GM21528 (cell line): ENCODE results near the gene WDR17.

Experiments
- ATAC-seq: cut with Tn5 transposase; IDR thresholded peaks from one replicate; pipeline ENCODE4 v1.9.1; 2021; ENCODE audit warnings: mild to moderate bottlenecking, moderate library complexity; ENCODE audit not compliant: unreplicated experiment, low FRiP score

The WDR17 gene

GRCh38 chr4:176084769-176085168 is 19.1 kb downstream of the WDR17 start:
- no peak for ATAC-seq

GRCh38 chr4:176090115-176090514 is 24.5 kb downstream of the WDR17 start:
- ATAC-seq, result peak; percentile 90

GRCh38 chr4:176099314-176099713 is 33.7 kb downstream of the WDR17 start:
- ATAC-seq, result no peak

GRCh38 chr4:176102414-176103063 is 36.9 kb downstream of the WDR17 start:
- no peak for ATAC-seq

GRCh38 chr4:176107695-176108094 is 42.1 kb downstream of the WDR17 start:
- no peak for ATAC-seq

GRCh38 chr4:176123710-176124407 is 58.2 kb downstream of the WDR17 start:
- ATAC-seq, result peak; percentile 100

GRCh38 chr4:176125063-176125462 is 59.4 kb downstream of the WDR17 start:
- ATAC-seq, result no peak

GRCh38 chr4:176134670-176135069 is 69.0 kb downstream of the WDR17 start:
- ATAC-seq, result no peak

- ATAC-seq, result no peak
These were observed 72.0 kb downstream of the WDR17 start for GRCh38 chr4:176137631-176138030.

GRCh38 chr4:176139518-176139917 is 73.9 kb downstream of the WDR17 start:
- no peak for ATAC-seq

- ATAC-seq, result no peak
These were observed 76.6 kb downstream of the WDR17 start for GRCh38 chr4:176142253-176142652.

GRCh38 chr4:176149680-176150355 is 84.2 kb downstream of the WDR17 start:
- no peak for ATAC-seq

- ATAC-seq, result no peak
These were observed 84.7 kb downstream of the WDR17 start for GRCh38 chr4:176150356-176150682.

- no peak for ATAC-seq
These were observed 85.1 kb downstream of the WDR17 start for GRCh38 chr4:176150704-176151103.

GRCh38 chr4:176153124-176153523 is 87.5 kb downstream of the WDR17 start:
- no peak for ATAC-seq

- no peak for ATAC-seq
These were observed 91.0 kb downstream of the WDR17 start for GRCh38 chr4:176156656-176157055.

- ATAC-seq, result no peak
These were observed 97.4 kb downstream of the WDR17 start for GRCh38 chr4:176163041-176163440.

GRCh38 chr4:176185051-176185450 is 119.4 kb downstream of the WDR17 start:
- no peak for ATAC-seq

- no peak for ATAC-seq
These were observed 120.4 kb downstream of the WDR17 start for GRCh38 chr4:176186067-176186466.

- no peak for ATAC-seq
These were observed 121.2 kb downstream of the WDR17 start for GRCh38 chr4:176186671-176187395.

GRCh38 chr4:176187624-176188023 is 122.0 kb downstream of the WDR17 start:
- no peak for ATAC-seq
